Mesothelial cell of epicardium (in vitro differentiated cells): Measurements from ENCODE around the gene PAPSS2. TPM values are rescaled to one million over a fixed set of nuclear protein-coding genes. Genes with fewer than 3 reads are reported as not detected.
"Not testable (repeated sequence)": the region's sequence is repeated elsewhere in the genome, so short reads cannot be mapped to it uniquely, and the experiment has no call there.

Experiments
- DNase-seq, 2 experiments: peaks; one replicate each; pipeline ENCODE4 v3.0.0; 2021; ENCODE audit warnings: low spot score in 2 of 2; ENCODE audit not compliant: unreplicated experiment in 2 of 2
- H3K27ac Mint-ChIP-seq: 2 replicates; pipeline ENCODE4 v1.8.0; 2021; ENCODE audit warnings: mixed read lengths
- H3K27me3 Mint-ChIP-seq: 2 replicates; pipeline ENCODE4 v1.8.0; 2021; ENCODE audit warnings: low read depth, mixed read lengths
- H3K36me3 Mint-ChIP-seq: 2 replicates; pipeline ENCODE4 v1.8.0; 2021; ENCODE audit warnings: mixed read lengths
- H3K4me1 Mint-ChIP-seq: 2 replicates; pipeline ENCODE4 v1.8.0; 2021; ENCODE audit warnings: mixed read lengths
- H3K4me3 Mint-ChIP-seq: 2 replicates; pipeline ENCODE4 v1.8.0; 2021; ENCODE audit warnings: mild to moderate bottlenecking, moderate library complexity, mixed read lengths
- H3K9me3 Mint-ChIP-seq: 2 replicates; pipeline ENCODE4 v1.8.0; 2021; ENCODE audit warnings: mixed read lengths
- CTCF ChIP-seq: fragments of 200-600 bp; sonication (generic); IDR thresholded peaks from one replicate; pipeline ENCODE4 v1.5.0; 2021; ENCODE audit warnings: antibody characterized with exemption; ENCODE audit not compliant: unreplicated experiment
- total RNA-seq: library from RNA; stranded (reverse); gene quantifications from 3 replicates; pipeline ENCODE4 v1.2.1, GENCODE V29; 2021

Gene PAPSS2
- total RNA-seq, 1 donor from 2014 or later: 13.7 TPM

DNA sequence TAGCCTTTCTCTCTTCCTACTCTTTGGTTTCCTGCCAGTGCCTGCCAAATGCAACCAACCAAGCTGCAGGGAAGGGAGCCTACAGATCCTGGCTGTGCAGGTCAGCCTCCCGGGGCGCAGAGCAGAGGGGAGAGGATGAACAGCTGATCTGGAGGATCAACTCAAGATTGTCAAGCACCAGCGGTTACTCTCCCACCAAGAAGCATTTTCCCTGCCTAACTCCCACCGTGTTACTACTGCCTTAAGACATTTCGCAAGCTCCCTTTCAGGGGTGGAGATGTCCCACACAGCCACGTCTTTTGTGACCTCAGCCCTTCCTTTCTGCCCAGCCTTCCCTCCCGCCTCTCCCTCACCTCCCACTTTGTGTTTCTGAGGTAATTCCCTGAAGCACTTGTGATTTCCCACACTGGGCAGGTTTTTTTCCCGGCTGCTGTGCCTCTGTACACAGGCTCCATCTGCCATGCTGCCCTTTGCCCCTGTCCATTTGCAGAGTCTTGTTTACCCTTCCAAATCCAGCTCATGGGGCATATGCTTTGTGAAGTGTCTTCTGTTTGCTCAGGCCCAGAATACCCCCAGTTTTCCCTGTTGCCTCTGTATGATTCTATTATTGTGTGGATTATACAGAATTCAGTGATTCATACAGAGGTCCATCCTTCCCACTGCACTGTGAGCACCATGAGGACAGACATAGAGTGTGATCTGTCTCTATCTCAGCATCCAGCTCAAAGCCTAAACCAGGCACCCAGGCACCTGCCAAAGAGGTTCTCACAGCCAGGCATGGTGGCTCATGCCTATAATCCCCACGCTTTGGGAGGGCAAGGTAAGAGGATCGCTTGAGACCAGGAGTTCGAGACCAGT, 40.9 kb upstream of the PAPSS2 start:
- no peak overlapping the region for H3K27ac Mint-ChIP-seq
- no peaks in the 10 kb centered on the region for H3K9me3 Mint-ChIP-seq
- H3K4me1 Mint-ChIP-seq: peaks cover 24% of the 10 kb centered on the region
- TF ChIP-seq CTCF: no peak
- H3K27me3 Mint-ChIP-seq: peaks cover 22% of the 10 kb centered on the region
- DNase-seq: no peak
- no peaks in the 10 kb centered on the region for H3K36me3 Mint-ChIP-seq
- H3K4me3 Mint-ChIP-seq: no peak overlapping the region

GRCh38 chr10:87619705-87620104, 40.0 kb upstream of the PAPSS2 start:
- H3K36me3 Mint-ChIP-seq: no peaks in the 10 kb centered on the region
- no peaks in the 10 kb centered on the region for H3K9me3 Mint-ChIP-seq
- no peak for DNase-seq
- no peak overlapping the region for H3K27ac Mint-ChIP-seq
- peaks cover 22% of the 10 kb centered on the region for H3K27me3 Mint-ChIP-seq
- H3K4me3 Mint-ChIP-seq: no peak overlapping the region
- no peak for TF ChIP-seq CTCF
- peaks cover 21% of the 10 kb centered on the region for H3K4me1 Mint-ChIP-seq

DNA sequence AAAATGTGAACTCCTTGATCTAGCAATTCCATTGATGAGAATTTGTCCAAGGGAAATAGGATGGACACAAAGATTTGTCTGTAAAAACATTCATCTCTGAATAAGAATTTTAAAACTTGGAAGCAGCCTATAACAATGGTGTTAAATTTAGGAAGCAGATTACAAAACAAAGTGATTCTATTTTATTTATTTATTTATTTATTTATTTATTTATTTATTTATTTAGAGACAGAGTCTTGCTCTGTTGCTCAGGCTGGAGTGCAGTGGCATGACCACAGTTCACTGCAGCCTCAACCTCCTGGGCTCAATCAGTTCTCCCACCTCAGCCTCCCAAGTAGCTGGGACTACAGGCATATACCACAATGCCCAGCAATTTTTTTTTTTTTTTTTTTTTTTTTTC, 38.2 kb upstream of the PAPSS2 start:
- not testable (repeated sequence) for H3K9me3 Mint-ChIP-seq

DNA sequence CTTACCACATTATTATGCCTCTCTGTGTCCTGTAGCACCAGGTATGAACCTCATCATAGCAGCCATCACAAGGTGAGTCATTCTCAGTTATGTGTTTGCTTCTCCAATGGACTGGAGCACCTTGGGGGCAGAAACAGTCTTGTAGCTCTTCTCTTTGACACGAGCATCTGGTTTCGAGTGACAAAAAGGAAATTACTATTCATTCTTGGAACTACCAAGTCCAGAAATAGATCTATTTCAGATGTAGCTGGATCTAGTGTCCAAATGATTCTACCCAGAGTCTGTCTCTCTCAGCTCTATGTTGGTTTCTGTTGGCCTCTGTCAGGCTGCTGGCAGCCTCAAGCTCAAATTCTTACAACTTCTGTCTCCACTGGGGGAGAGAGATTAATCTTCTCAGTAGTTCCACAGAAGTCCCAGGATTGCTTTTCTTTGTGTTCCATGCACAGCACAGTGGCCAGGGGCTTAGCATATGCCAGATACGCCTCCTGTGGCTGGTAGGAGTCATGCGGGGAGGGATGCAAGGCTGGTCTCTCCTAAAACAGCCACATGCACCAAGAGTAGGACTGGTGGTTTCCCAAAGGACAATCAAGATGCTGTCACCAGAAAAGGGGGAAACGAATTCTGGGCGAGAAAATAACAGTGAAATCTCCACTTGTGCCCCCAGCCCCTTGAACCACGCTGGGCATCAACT, 37.2 kb upstream of the PAPSS2 start:
- Mint-ChIP-seq H3K4me1 (peaks cover 18% of the 10 kb centered on the region), H3K36me3 (no peaks in the 10 kb centered on the region), H3K9me3 (no peaks in the 10 kb centered on the region), H3K4me3 (no peak overlapping the region), H3K27ac (no peak overlapping the region), H3K27me3 (peaks cover 6% of the 10 kb centered on the region)
- DNase-seq: no peak
- no peak for TF ChIP-seq CTCF

More for the DNA sequence above, 38.2 kb upstream of the PAPSS2 start:
- H3K36me3 Mint-ChIP-seq, DNase-seq, H3K4me3 Mint-ChIP-seq, H3K27ac Mint-ChIP-seq: not testable (repeated sequence)
- H3K4me1 Mint-ChIP-seq: peaks cover 18% of the 10 kb centered on the region
- H3K27me3 Mint-ChIP-seq: peaks cover 15% of the 10 kb centered on the region

- DNase-seq: no peak
- Mint-ChIP-seq H3K27ac (no peak overlapping the region), H3K4me1 (peaks cover 18% of the 10 kb centered on the region), H3K27me3 (peaks cover 3% of the 10 kb centered on the region), H3K9me3 (no peaks in the 10 kb centered on the region), H3K4me3 (no peak overlapping the region), H3K36me3 (no peaks in the 10 kb centered on the region)
- no peak for TF ChIP-seq CTCF
Observed at GRCh38 chr10:87623191-87623590, 36.5 kb upstream of the PAPSS2 start.

DNA sequence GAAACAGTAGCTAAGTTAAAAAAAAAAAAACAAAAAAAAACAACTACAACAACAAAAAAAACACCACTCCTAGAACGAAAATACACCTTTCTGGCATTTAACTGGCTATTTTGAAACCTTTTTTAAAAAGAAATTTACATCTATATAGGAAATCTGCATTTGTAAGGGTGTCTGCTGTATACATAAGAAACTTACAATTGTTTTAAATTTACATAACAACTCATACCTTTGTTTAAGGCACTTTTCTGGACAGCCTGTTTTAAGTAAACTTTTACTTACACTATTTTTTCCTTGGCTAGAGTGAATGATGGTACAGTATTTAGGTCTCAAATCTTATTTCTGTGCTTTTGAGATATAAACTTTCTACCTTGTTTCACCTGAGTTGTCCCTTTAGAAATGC, 34.0 kb upstream of the PAPSS2 start:
- Mint-ChIP-seq H3K4me1 (peaks cover 12% of the 10 kb centered on the region), H3K27me3 (no peaks in the 10 kb centered on the region), H3K36me3 (no peaks in the 10 kb centered on the region), H3K9me3 (no peaks in the 10 kb centered on the region), H3K27ac (no peak overlapping the region), H3K4me3 (no peak overlapping the region)
- no peak for DNase-seq
- TF ChIP-seq CTCF: no peak
